ENCODE results near the gene MPDZ.

Gene MPDZ, protein sequence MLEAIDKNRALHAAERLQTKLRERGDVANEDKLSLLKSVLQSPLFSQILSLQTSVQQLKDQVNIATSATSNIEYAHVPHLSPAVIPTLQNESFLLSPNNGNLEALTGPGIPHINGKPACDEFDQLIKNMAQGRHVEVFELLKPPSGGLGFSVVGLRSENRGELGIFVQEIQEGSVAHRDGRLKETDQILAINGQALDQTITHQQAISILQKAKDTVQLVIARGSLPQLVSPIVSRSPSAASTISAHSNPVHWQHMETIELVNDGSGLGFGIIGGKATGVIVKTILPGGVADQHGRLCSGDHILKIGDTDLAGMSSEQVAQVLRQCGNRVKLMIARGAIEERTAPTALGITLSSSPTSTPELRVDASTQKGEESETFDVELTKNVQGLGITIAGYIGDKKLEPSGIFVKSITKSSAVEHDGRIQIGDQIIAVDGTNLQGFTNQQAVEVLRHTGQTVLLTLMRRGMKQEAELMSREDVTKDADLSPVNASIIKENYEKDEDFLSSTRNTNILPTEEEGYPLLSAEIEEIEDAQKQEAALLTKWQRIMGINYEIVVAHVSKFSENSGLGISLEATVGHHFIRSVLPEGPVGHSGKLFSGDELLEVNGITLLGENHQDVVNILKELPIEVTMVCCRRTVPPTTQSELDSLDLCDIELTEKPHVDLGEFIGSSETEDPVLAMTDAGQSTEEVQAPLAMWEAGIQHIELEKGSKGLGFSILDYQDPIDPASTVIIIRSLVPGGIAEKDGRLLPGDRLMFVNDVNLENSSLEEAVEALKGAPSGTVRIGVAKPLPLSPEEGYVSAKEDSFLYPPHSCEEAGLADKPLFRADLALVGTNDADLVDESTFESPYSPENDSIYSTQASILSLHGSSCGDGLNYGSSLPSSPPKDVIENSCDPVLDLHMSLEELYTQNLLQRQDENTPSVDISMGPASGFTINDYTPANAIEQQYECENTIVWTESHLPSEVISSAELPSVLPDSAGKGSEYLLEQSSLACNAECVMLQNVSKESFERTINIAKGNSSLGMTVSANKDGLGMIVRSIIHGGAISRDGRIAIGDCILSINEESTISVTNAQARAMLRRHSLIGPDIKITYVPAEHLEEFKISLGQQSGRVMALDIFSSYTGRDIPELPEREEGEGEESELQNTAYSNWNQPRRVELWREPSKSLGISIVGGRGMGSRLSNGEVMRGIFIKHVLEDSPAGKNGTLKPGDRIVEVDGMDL (N-terminal part only)

DNA sequence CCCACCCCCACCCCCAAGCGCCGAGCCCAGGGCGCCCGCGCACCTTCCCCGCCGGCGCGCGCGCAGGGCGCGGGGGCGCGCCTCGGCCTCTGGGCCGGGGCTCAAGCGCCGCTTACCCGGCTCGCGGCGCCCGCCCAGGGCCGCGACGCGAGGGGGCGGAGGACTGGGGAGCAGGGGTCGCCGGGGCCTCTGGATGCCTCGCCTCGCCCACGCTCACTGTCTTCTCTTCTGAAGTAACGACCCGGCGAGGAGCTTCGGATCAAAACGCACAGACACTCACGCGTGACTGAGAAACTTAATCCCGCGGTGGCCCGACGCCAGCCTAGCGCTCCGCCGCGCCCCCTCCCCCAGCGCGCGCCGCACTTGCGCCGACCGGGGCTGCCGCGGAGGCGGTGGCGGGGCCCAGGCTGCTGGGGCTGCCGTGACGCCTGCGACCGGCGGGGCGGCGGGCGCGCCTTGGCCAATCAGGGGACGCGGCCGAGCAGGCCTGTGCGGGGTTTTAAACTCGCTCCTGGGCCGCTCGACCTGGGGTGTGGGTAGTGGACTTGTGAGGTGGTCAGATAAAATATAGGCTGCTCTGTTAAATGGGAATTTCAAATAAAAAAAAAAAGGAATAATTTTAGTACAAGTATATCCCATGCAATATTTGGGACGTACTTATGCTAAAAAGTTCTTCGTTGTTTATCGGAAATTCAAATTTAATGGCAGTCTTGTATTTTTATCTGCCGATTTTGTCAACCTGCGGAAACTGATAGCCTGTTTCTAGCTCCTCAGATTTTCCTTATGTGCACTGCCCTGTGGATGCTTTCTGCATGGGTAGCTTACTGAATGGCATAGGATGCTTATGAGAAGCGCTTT lies at the start of gene MPDZ:
Gene MPDZ, minus strand, starts transcription at position 409 of the 858 bp plus-strand sequence. CDS start 29,377 bp downstream, outside the sequence.
- DNase-seq = peak; percentile 66 to 69

DNA sequence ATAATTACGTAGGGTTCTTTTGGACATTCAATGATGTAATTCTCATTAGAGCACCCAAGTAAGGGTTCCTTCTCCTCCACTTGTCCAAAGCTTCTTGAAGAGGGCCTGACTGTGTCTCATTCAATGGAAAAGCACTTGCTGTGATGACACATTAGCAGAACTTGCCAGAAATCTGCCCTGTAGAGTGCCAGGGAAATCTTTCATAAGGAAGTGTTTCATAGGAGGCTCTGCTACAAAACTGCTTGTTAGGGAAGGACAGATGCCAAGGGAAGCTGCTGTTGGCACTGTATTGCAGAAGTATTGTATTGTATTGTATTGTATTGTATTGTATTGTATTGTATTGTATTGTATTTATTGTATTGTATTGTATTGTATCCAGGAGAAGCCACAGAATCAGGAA lies 45.5 kb upstream of the MPDZ start:
- DNase-seq = no peak
- no peak for TF ChIP-seq GATA1 (IDR thresholded peaks at IDR 0.05; ENCODE audit: low read depth, low read length)
- TF ChIP-seq POLR2A (IDR thresholded peaks at IDR 0.05; ENCODE audit: low read length) = no peak

More for the DNA sequence above, at the start of gene MPDZ:
- no peak for TF ChIP-seq GATA1 (IDR thresholded peaks at IDR 0.05; ENCODE audit: low read depth, low read length)
- no peak for TF ChIP-seq POLR2A (IDR thresholded peaks at IDR 0.05; ENCODE audit: low read length)

DNA sequence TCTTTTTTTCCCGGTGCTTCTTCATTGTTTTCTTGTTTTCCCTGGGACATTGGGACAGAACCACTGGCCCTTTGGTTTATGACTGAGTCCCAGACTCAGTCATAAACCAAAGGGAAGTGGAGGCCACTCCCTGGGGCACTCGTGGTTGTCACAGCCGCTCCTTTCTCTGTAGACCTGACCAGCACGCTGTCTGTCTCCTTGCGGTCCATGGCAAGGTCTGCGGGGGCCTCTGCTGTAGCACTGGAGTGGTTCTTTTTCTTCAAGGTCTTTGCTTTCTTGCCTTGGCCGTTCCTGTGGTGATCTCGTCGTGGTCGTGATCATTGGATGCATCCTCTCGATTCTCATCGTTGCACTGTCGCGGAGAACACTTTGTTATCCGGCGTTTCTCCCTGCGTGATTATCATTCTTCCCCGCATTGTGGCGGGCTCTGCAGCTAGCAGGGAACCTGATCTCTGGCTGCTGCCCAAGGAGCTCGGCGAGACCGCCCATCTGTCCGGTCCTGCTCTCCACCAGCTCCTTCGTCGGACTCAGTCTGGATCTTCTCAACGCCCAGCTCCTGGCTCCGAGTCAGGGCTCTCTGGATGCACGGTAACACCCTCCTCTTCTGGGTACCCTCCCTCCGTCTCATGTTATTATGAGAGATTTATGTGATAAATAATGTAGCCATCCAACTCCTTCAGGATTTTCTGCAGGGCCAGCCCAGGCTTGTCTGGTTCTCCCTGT lies 43.5 kb upstream of the MPDZ start:
- DNase-seq = no peak
- TF ChIP-seq GATA1 (IDR thresholded peaks at IDR 0.05; ENCODE audit: low read depth, low read length) (no peak), POLR2A (IDR thresholded peaks at IDR 0.05; ENCODE audit: low read length) (no peak)

DNA sequence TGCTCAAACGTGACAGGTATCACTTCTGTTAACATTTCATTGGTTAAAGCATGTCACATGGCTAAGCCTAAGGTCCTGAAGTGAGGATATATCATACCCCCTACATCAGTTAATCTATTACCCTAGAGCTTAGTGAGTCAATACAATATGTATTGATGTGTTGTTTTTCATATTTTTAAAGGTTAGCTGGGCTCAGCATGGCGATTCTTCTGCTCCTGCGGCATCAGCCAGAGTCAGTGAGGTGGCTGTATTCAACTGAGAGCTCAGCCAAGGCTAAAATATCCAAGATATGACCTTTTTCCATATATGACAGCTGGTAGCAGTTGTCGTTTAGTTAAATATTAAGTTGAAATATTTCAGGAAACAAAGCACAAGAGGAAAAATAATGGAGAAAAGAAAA lies 38.5 kb upstream of the MPDZ start:
- TF ChIP-seq GATA1 (IDR thresholded peaks at IDR 0.05; ENCODE audit: low read depth, low read length) (no peak), POLR2A (IDR thresholded peaks at IDR 0.05; ENCODE audit: low read length) (no peak)
- DNase-seq = no peak

DNA sequence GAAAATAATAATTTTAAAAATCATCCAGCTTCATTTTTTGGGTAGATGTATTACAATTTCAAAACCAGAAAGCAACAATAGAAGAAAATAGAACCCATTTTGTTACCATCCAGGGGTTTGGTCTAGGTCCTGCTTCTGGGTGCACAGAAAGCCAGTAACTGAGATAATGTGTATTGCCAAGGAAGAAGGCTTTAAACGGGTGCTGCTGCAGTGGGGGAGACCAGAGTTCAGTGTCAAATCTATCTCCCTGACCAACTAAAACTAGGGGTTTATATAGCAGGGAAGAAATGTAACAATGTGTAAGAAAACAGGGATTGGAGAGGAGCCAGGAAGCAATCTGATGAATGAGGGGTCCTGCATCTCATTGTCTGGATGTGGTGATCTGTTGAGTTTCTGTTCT lies 17.5 kb upstream of the MPDZ start:
- TF ChIP-seq POLR2A (IDR thresholded peaks at IDR 0.05; ENCODE audit: low read length) (no peak), GATA1 (IDR thresholded peaks at IDR 0.05; ENCODE audit: low read depth, low read length) (no peak)
- DNase-seq = no peak

DNA sequence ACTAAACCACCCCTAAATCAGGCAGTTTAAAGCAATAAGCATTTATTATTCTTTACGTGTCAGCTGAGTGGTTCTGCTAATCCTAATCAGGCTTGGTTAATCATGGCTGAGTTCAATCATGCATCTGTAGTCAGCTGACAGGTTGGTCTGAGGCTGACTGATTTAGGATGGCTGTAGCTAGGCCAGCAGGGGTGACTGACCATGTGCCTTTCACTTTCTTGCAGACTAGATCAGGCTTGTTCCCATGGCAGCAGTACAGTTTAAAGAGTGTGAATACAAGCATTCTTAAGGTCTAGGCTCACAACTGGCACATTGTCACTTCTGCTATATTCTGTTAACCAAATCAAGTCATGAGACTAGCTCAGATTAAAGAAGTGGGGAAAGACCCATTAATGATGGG lies 16.1 kb upstream of the MPDZ start:
- no peak for TF ChIP-seq POLR2A (IDR thresholded peaks at IDR 0.05; ENCODE audit: low read length)
- no peak for TF ChIP-seq GATA1 (IDR thresholded peaks at IDR 0.05; ENCODE audit: low read depth, low read length)
- no peak for DNase-seq

DNA sequence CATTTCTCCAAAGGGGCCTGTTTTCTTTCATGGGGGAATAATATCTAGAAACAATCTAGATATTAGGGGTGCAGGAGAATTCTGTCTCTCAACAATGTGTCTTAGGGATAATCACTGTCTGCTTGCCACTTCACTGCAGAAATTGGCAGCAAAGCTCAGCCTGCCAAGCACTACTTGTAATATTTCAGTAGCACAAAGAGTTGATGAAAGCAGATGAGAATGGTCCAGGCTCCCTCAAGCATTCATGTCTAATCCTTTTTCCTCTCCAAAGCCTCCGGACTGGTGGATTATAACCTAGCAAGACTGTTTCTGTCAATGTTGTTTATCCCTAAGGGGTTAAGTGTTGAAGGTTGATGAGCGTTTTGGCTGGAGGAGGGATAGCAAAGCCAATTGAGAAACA lies 13.3 kb upstream of the MPDZ start:
- DNase-seq = no peak
- TF ChIP-seq GATA1 (IDR thresholded peaks at IDR 0.05; ENCODE audit: low read depth, low read length) (no peak), POLR2A (IDR thresholded peaks at IDR 0.05; ENCODE audit: low read length) (no peak)

DNA sequence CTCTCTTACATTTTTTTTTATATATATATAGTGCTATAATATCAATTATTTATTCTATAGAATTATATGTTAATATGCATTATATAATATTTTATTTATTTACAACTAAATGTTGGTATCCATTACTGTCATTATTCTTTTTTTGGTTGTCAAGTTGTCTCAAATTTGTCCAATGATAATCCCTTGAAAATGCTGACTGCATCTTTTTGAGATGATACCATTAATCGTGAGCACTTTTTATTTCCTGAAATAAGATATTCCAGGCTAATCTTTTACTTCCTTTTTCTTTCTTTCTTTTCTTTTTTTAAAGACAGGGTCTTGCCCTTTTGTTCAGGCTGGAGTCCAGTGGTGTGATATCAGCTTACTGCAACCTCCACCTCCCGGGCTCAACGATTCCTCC lies 12.7 kb upstream of the MPDZ start:
- DNase-seq = no peak
- TF ChIP-seq POLR2A (IDR thresholded peaks at IDR 0.05; ENCODE audit: low read length) (no peak), GATA1 (IDR thresholded peaks at IDR 0.05; ENCODE audit: low read depth, low read length) (no peak)

DNA sequence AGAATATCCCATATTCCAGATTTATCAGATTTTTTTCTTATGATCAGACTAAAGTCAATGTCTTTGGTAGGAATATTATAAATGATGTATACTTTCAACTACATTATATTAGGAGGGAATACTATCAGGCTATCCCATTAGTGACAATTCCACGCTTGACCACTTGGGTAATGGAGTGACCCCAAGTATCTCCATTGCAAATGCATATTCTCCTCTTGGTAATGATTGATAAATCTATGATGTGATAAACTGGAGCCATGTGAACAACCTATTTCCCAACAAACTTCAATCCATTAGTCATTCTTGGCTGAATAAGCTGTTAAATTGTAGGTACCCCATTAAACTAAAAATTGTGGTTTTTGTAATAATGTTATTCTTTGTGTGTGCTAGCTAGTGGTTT lies 12.2 kb upstream of the MPDZ start:
- TF ChIP-seq GATA1 (IDR thresholded peaks at IDR 0.05; ENCODE audit: low read depth, low read length) (no peak), POLR2A (IDR thresholded peaks at IDR 0.05; ENCODE audit: low read length) (no peak)
- DNase-seq = no peak

DNA sequence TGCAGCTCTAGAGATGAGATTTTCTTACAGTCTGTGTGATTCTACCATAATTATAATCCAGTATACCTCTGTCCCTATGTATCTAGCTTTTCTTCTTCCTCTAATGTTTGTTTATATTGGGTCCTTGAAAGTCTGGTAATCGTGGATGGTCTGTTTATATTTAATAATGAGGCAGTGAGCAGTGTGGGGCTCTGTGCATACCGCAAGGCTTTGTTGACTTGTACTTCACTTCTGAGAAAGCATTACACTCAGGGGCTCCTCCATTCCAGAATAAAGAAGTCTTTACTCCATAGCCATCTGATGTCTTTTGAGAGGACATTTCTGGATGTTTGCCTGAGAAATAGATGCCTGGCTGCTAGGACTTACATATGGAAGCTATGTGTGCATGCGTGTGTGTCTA lies 4.5 kb upstream of the MPDZ start:
- TF ChIP-seq GATA1 (IDR thresholded peaks at IDR 0.05; ENCODE audit: low read depth, low read length) (no peak), POLR2A (IDR thresholded peaks at IDR 0.05; ENCODE audit: low read length) (no peak)
- no peak for DNase-seq

DNA sequence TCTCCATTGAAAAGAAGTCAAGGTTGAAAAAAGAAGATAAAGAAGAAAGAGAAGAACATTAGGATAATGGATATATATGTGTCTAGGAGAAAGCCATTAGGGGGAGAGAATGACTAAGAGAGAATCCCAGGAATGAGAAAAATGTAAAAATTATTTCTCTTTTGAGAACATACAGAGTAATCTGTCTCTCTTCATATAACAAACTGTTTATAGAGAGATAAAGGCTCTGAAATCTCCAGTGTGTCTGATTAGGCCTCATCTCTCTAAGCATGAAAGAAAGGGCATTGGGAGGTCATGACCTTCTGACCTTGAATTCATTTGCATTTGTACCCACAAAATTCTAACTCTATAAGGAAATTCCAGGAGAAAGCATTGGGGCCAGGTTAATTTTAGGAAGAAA lies 3.5 kb upstream of the MPDZ start:
- DNase-seq = no peak
- TF ChIP-seq POLR2A (IDR thresholded peaks at IDR 0.05; ENCODE audit: low read length) = no peak
- TF ChIP-seq GATA1 (IDR thresholded peaks at IDR 0.05; ENCODE audit: low read depth, low read length) = no peak

DNA sequence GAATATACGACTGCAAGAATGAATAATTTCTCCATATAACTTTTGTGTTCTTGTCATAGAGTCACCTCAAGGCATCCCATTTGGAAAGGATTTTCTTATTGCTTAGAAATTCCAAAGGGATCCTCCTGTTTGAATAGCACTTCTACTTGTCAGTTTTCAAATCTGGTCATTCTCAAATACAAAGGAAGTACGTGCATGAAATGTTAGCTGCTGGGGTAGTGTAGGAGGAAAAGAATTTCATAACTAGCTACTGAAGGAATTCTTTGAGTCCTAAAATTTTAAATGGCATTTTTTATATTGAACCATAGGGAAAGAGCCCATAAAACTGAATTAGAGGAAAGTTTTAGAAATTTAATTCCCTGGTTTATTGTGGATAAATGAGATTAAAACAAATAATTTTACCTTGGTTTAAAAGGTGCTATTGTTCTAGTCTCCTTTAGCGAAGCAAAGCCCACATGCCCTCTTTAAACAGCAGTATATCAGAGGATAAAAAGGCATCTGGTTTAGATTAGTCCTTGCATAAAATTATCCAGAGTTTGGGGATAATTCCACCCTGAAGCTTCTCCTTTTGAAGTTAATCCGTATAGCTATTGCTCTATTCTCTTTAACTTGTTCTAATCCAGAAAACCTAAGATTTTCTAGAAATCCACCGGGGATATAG lies 2.0 kb upstream of the MPDZ start:
- no peak for DNase-seq

More for the DNA sequence above, 2.0 kb upstream of the MPDZ start:
- no peak for TF ChIP-seq GATA1 (IDR thresholded peaks at IDR 0.05; ENCODE audit: low read depth, low read length)
- TF ChIP-seq POLR2A (IDR thresholded peaks at IDR 0.05; ENCODE audit: low read length) = no peak

Data from erythroblast (primary cell).